Measurements from ENCODE around the gene LTBP2. TPM values are rescaled to one million over a fixed set of nuclear protein-coding genes. Genes with fewer than 3 reads are reported as not detected.
"Not testable (repeated sequence)": the region's sequence is repeated elsewhere in the genome, so short reads cannot be mapped to it uniquely, and the experiment has no call there.

The LTBP2 gene
- total and polyA plus RNA-seq, 2 experiments from 2014 or later: 73.5 to 456 TPM

- no peak overlapping the region for H3K27ac ChIP-seq
- no peaks in the 10 kb centered on the region for H3K79me2 ChIP-seq (ENCODE audit: insufficient read depth)
- H3K4me2 ChIP-seq (ENCODE audit: unreplicated experiment): no peak overlapping the region
- H3K9ac ChIP-seq: no peak overlapping the region
- H3K9me3 ChIP-seq (ENCODE audit: low read depth): no peaks in the 10 kb centered on the region
- H3K4me1 ChIP-seq (ENCODE audit: insufficient read depth): no peaks in the 10 kb centered on the region
- H3K27me3 ChIP-seq (replicated peaks; ENCODE audit: insufficient read depth): no peaks in the 10 kb centered on the region
- TF ChIP-seq EZH2phosphoT487 (IDR thresholded peaks at IDR 0.05; ENCODE audit: insufficient read depth, low read depth): no peak
- TF ChIP-seq EZH2 (IDR thresholded peaks at IDR 0.05; ENCODE audit: insufficient read depth, poor library complexity, severe bottlenecking): no peak
- H3K9me2 ChIP-seq (ENCODE audit: insufficient read depth): no peaks in the 10 kb centered on the region
- peaks cover 27% of the 10 kb centered on the region; the same call in 1 of the 2 replicates for H3K36me3 ChIP-seq (ENCODE audit: low read depth)
- H2AFZ ChIP-seq: no peak overlapping the region
- no peak overlapping the region for H3K4me3 ChIP-seq
- 0 out of 2 replicates have a peak, but pooled peaks cover 15% of the 10 kb centered on the region for H3F3A ChIP-seq (ENCODE audit: insufficient read depth)
- no peak for DNase-seq
- 87 to 96% methylated on average over 10 of the region's 10 CpGs for WGBS, 2 experiments (ENCODE audit: low coverage in 1 of 2, low lambda C conversion rate in 2 of 2, missing lambda C conversion rate in 2 of 2)
- H4K20me1 ChIP-seq (ENCODE audit: insufficient read depth): no peaks in the 10 kb centered on the region
- in situ Hi-C loops (cut with MboI): no loop called here
Observed at GRCh38 chr14:74542056-74542685, 69.9 kb downstream of the LTBP2 start.

GRCh38 chr14:74541225-74541624 is 70.8 kb downstream of the LTBP2 start:
- no peaks in the 10 kb centered on the region for H3K4me1 ChIP-seq (ENCODE audit: insufficient read depth)
- no peaks in the 10 kb centered on the region for H3K9me3 ChIP-seq (ENCODE audit: low read depth)
- no peaks in the 10 kb centered on the region for H4K20me1 ChIP-seq (ENCODE audit: insufficient read depth)
- H3K9ac ChIP-seq: no peak overlapping the region
- no peaks in the 10 kb centered on the region for H3K27me3 ChIP-seq (replicated peaks; ENCODE audit: insufficient read depth)
- no peak for DNase-seq
- H3K9me2 ChIP-seq (ENCODE audit: insufficient read depth): no peaks in the 10 kb centered on the region
- 92 to 98% methylated on average over 3 of the region's 3 CpGs for WGBS, 2 experiments (ENCODE audit: low coverage in 1 of 2, low lambda C conversion rate in 2 of 2, missing lambda C conversion rate in 2 of 2)
- H2AFZ ChIP-seq: no peak overlapping the region
- H3K79me2 ChIP-seq (ENCODE audit: insufficient read depth): no peaks in the 10 kb centered on the region
- H3K4me2 ChIP-seq (ENCODE audit: unreplicated experiment): no peak overlapping the region
- no peak for TF ChIP-seq EZH2 (IDR thresholded peaks at IDR 0.05; ENCODE audit: insufficient read depth, poor library complexity, severe bottlenecking)
- no peak for TF ChIP-seq EZH2phosphoT487 (IDR thresholded peaks at IDR 0.05; ENCODE audit: insufficient read depth, low read depth)
- 0 out of 2 replicates have a peak, but pooled peaks cover 9% of the 10 kb centered on the region for H3F3A ChIP-seq (ENCODE audit: insufficient read depth)
- in situ Hi-C loops (cut with MboI): no loop called here
- H3K4me3 ChIP-seq: no peak overlapping the region
- H3K27ac ChIP-seq: no peak overlapping the region
- H3K36me3 ChIP-seq (ENCODE audit: low read depth): peaks cover 30% of the 10 kb centered on the region; the same call in 1 of the 2 replicates

GRCh38 chr14:74539503-74539902 is 72.5 kb downstream of the LTBP2 start:
- Histone ChIP-seq H3K9ac (no peak overlapping the region), H3K27me3 (replicated peaks; ENCODE audit: insufficient read depth) (no peaks in the 10 kb centered on the region), H3K79me2 (ENCODE audit: insufficient read depth) (no peaks in the 10 kb centered on the region), H3K4me3 (no peak overlapping the region), H3K9me3 (ENCODE audit: low read depth) (no peaks in the 10 kb centered on the region), H3F3A (ENCODE audit: insufficient read depth) (0 out of 2 replicates have a peak, but pooled peaks cover 9% of the 10 kb centered on the region), H3K4me1 (ENCODE audit: insufficient read depth) (no peaks in the 10 kb centered on the region), H3K27ac (no peak overlapping the region), H2AFZ (no peak overlapping the region), H3K9me2 (ENCODE audit: insufficient read depth) (no peaks in the 10 kb centered on the region), H3K36me3 (ENCODE audit: low read depth) (peaks cover 24% of the 10 kb centered on the region; the same call in 1 of the 2 replicates), H4K20me1 (ENCODE audit: insufficient read depth) (no peaks in the 10 kb centered on the region), H3K4me2 (ENCODE audit: unreplicated experiment) (no peak overlapping the region)
- 93 to 97% methylated on average over 4 of the region's 4 CpGs for WGBS, 2 experiments (ENCODE audit: low coverage in 1 of 2, low lambda C conversion rate in 2 of 2, missing lambda C conversion rate in 2 of 2)
- in situ Hi-C loops (cut with MboI): no loop called here
- no peak for TF ChIP-seq EZH2 (IDR thresholded peaks at IDR 0.05; ENCODE audit: insufficient read depth, poor library complexity, severe bottlenecking)
- no peak for TF ChIP-seq EZH2phosphoT487 (IDR thresholded peaks at IDR 0.05; ENCODE audit: insufficient read depth, low read depth)
- no peak for DNase-seq

GRCh38 chr14:74538411-74539391 is 73.3 kb downstream of the LTBP2 start:
- peaks cover 24% of the 10 kb centered on the region; the same call in 1 of the 2 replicates for H3K36me3 ChIP-seq (ENCODE audit: low read depth)
- in situ Hi-C loops (cut with MboI): no loop called here
- DNase-seq: no peak
- no peak overlapping the region for H2AFZ ChIP-seq
- no peak overlapping the region for H3K4me3 ChIP-seq
- no peaks in the 10 kb centered on the region for H3K9me3 ChIP-seq (ENCODE audit: low read depth)
- no peaks in the 10 kb centered on the region for H4K20me1 ChIP-seq (ENCODE audit: insufficient read depth)
- H3K4me2 ChIP-seq (ENCODE audit: unreplicated experiment): no peak overlapping the region
- WGBS, 2 experiments (ENCODE audit: low coverage in 1 of 2, low lambda C conversion rate in 2 of 2, missing lambda C conversion rate in 2 of 2): 52 to 62% methylated on average over 11 of the region's 11 CpGs
- 0 out of 2 replicates have a peak, but pooled peaks cover 9% of the 10 kb centered on the region for H3F3A ChIP-seq (ENCODE audit: insufficient read depth)
- no peaks in the 10 kb centered on the region for H3K9me2 ChIP-seq (ENCODE audit: insufficient read depth)
- TF ChIP-seq EZH2 (IDR thresholded peaks at IDR 0.05; ENCODE audit: insufficient read depth, poor library complexity, severe bottlenecking) (no peak), EZH2phosphoT487 (IDR thresholded peaks at IDR 0.05; ENCODE audit: insufficient read depth, low read depth) (no peak)
- H3K79me2 ChIP-seq (ENCODE audit: insufficient read depth): no peaks in the 10 kb centered on the region
- no peaks in the 10 kb centered on the region for H3K27me3 ChIP-seq (replicated peaks; ENCODE audit: insufficient read depth)
- no peak overlapping the region for H3K9ac ChIP-seq
- no peaks in the 10 kb centered on the region for H3K4me1 ChIP-seq (ENCODE audit: insufficient read depth)
- H3K27ac ChIP-seq: no peak overlapping the region

- H3K9me2 ChIP-seq (ENCODE audit: insufficient read depth): not testable (repeated sequence)
- WGBS, 2 experiments (ENCODE audit: low coverage in 1 of 2, low lambda C conversion rate in 2 of 2, missing lambda C conversion rate in 2 of 2): 97 to 98% methylated on average over 3 of the region's 3 CpGs
- peaks cover 31% of the 10 kb centered on the region; the same call in 1 of the 2 replicates for H3K36me3 ChIP-seq (ENCODE audit: low read depth)
Observed at GRCh38 chr14:74536336-74536735, 75.7 kb downstream of the LTBP2 start.

More at GRCh38 chr14:74536336-74536735, 75.7 kb downstream of the LTBP2 start:
- H3K4me3 ChIP-seq; DNase-seq; H4K20me1 ChIP-seq (ENCODE audit: insufficient read depth); H3K27me3 ChIP-seq (replicated peaks; ENCODE audit: insufficient read depth); H3K4me1 ChIP-seq (ENCODE audit: insufficient read depth); H3K79me2 ChIP-seq (ENCODE audit: insufficient read depth); H3K27ac ChIP-seq; H3F3A ChIP-seq (ENCODE audit: insufficient read depth); H3K9me3 ChIP-seq (ENCODE audit: low read depth); H2AFZ ChIP-seq; H3K9ac ChIP-seq; H3K4me2 ChIP-seq (ENCODE audit: unreplicated experiment); in situ Hi-C loops (cut with MboI): not testable (repeated sequence)
